Ovary (tissue), 3 donors: Measurements from ENCODE around the gene SMARCB1.

Experiments used
- EP300 ChIP-seq: sonication (generic); formaldehyde crosslinking; IDR thresholded peaks from one replicate; pipeline ENCODE4 v1.6.1; 2017; ENCODE audit warnings: antibody characterized with exemption
- POLR2A ChIP-seq: fragments of 450-650 bp; IDR thresholded peaks from one replicate; pipeline ENCODE4 v1.6.1; 2017; ENCODE audit warnings: antibody characterized with exemption, mild to moderate bottlenecking, moderate library complexity
- TF ChIP-seq, protein P1 (sequence below), 3 donors: fragments of 450-650 bp in 2 of 3; fragments of 200-600 bp in 1 of 3; IDR thresholded peaks; one replicate each; pipeline versions ENCODE4 v1.5.1 to v1.8.0; 2016 to 2022; ENCODE audit warnings: antibody characterized with exemption in 3 of 3, mild to moderate bottlenecking in 1 of 3
- donor health status: DM: no; HTN: no; CAD: no.

DNA sequence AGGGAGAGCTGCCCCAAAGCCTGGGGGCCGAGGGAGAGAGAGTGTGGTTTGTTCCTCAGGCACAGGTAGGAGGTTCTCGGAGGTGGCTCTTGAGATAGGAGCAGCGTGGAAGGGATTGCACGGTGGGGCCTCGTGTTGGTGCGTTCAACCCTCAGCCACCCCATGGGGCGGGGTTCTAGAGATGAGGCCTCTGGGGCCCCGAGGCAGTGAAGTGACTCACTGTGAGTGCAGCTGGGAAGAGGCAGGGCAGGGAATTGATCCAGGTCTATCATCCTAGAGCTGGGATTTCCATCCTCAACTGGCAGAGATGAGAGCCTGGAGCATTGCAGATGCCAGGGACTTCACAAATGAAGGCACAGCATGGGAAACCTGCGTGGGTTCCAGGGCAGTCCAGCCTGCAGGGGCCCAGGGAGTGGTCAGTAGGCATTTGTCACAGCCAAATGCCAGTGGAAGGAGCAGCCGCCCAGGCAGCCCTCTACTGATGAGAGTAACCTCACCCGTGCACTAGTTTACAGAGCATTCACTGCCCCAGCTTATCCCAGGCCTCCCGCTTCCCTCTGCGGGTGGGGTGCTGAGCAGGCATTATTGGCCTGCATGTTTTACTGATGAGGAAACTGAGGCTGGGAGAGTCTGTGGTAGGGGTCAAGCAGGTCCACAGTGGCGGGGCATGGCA, 5.1 kb upstream of the SMARCB1 start:
- TF ChIP-seq, protein P1, sequence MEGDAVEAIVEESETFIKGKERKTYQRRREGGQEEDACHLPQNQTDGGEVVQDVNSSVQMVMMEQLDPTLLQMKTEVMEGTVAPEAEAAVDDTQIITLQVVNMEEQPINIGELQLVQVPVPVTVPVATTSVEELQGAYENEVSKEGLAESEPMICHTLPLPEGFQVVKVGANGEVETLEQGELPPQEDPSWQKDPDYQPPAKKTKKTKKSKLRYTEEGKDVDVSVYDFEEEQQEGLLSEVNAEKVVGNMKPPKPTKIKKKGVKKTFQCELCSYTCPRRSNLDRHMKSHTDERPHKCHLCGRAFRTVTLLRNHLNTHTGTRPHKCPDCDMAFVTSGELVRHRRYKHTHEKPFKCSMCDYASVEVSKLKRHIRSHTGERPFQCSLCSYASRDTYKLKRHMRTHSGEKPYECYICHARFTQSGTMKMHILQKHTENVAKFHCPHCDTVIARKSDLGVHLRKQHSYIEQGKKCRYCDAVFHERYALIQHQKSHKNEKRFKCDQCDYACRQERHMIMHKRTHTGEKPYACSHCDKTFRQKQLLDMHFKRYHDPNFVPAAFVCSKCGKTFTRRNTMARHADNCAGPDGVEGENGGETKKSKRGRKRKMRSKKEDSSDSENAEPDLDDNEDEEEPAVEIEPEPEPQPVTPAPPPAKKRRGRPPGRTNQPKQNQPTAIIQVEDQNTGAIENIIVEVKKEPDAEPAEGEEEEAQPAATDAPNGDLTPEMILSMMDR (IDR thresholded peaks at IDR 0.05): no peak
- no peak for TF ChIP-seq POLR2A
- TF ChIP-seq EP300: no peak
